Measurements from ENCODE around the gene SDR42E2.

Gene SDR42E2

DNA sequence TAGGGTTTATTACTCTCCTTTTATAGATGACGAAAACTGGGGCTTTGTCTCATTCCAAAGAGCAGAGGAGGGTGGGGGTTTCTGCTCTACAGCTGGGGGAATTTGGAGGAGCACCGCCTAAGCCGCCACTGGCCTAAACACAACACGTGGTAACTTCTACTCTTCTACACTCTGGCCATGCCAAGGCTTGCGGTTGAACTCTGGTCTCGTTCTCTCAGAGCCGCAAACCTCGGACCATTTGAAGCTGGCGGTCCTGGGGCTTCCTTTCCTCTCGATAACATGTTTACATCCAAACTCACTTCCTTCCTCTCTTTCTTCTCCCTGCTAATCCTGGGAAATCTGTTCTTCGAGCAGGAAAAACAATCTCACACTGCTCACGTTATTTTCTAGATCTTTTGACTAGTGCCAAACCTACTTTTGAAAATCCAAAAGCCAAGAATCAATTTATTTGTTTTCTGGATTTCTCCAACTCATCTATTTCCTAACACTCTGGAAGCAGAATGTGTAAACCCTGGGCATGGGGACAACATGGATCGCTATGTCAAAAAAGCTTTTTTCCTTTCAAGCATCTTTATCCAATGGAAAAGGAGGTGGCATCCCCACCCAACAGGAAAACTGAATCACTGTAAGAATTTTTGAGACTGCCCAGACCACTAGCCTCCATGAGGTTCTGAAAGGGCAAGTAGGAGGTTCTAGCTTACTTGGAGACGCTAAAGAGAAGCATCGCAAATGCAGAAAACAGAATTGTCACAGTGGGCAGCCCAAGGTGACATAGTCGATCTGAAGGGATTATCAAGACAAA lies 30.2 kb downstream of the SDR42E2 start:
- peak in 2 of 3 experiments; percentile 30 to 67 for DNase-seq

DNA sequence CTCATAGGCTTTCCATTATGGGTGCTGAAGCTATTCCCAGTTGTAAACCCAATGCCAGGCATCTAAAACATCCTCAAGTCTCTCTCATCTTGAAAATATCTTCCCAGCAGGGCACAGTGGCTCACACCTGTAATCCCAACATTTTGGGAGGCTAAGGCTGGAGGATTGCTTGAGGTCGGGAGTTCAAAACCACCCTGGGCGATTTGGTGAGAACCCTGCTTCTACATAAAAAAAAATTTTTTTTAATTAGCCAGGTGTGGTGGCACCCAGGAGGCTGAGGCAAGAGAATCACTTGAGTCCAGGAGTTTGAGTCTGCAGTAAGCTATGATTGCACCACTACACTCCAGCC lies 30.7 kb downstream of the SDR42E2 start:
- DNase-seq = no peak

DNA sequence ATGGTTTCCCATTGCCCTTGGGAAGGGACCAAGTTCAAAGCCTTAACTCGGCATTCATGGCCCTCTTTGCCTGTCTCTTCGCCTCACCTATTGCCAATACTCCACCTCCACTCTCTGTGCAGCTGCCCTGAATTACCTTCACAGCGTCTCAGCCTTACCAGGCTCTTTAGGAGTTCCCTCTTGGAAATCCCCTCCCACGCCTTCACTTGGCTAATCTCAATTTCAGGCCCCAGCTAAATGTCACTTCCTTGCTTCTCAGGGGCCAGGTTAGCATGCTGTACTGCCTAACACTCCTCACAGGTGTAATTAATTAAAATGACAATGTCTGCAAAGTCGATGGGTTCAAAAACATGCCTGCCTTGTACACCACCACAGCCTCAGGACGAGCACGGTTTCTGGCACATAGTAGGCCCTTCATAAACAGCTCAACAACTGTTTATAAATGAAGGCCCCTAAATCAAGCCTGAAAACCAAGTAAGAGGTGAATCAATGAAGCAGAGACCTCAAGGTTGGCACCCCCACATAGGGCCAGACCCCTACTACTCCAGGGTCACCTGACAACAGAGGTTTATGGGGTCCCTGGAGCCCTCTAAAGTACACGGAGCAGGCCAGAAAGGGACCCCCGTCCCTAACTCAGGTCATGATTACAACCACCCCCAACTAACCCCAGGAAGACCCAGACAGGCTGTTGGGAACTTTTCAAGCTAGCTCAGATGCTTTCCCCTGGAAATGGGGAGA lies 32.6 kb downstream of the SDR42E2 start:
- no peak for DNase-seq

DNA sequence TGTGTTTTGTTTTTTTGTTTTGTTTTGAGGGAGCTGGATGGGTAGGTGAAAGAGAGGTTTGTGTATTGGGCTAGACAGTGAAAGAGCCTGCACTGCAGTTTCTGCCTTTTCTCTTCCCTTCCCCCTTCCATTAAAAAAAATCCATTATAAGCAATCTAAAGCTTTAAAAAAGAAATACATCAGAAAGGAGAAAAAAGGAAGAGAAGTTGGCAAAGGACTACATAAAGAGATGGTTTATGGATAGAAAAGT lies 33.1 kb downstream of the SDR42E2 start:
- DNase-seq = no peak

DNA sequence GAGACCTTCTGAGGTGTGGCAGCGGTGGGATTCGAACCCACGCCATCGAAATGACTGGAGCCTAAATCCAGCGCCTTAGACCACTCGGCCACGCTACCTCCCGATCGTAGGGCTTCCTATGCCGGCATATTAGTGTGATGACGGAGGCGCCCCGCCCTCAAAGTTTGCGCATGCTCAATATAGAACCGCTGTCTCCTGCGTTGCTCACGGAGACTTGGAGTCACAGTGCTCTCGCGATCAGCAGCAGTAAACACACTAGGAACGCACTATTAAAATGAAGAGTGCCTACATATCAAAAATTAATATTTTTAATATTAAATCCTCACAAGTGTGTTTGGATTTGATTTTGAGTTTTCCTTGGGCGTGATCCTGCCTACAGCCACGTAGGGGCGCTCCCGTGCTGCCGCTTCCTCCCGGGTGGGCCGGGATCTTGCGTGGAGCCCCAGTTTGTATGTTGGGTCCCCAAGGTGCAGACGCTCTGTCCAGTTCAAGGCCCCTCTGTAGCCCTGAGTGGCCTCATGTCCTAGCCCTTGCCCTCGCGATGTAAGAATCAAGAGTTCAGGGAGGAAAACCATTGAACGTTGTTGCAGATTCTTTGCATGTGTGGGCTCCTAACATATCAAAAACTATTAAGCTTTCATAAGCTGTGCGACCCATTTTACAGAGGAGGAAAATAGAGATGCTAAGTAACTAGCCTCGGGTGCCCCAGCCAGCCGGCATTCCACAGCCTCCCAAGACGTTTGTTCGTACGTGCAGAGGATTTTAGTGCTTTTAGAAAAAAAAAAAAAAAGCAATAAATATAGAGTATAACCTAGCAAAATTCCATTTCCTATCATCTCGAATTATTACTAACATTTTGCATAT lies 33.6 kb downstream of the SDR42E2 start:
- DNase-seq = peak; percentile 85 to 96 (median 88)

DNA sequence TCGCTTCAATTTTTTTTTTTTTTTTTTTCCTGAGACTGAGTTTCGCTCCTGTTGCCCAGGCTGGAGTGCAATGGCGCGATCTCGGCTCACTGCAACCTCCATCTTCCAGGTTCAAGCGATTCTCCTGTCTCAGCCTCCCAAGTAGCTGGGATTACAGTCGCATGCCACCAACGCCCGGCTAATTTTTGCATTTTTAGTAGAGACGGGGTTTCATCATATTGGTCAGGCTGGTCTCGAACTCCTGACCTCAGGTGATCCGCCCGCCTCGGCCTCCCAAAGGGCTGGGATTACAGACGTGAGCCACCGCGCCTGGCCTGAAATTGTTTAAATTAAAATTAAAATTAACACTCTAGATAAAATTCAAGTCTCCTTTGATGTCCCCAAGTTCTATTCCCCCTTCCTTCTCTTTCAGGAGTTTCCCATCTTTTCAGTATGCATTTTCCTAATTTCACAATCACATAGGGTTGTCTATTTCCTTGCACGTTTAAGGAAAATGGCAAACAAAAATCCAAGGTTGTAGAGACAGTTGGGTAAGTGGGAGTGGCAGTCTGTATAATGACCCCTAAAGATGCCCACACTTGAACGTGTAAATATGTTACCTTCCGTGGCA lies 34.4 kb downstream of the SDR42E2 start:
- peak in 1 of 3 experiments; percentile 8 for DNase-seq

DNA sequence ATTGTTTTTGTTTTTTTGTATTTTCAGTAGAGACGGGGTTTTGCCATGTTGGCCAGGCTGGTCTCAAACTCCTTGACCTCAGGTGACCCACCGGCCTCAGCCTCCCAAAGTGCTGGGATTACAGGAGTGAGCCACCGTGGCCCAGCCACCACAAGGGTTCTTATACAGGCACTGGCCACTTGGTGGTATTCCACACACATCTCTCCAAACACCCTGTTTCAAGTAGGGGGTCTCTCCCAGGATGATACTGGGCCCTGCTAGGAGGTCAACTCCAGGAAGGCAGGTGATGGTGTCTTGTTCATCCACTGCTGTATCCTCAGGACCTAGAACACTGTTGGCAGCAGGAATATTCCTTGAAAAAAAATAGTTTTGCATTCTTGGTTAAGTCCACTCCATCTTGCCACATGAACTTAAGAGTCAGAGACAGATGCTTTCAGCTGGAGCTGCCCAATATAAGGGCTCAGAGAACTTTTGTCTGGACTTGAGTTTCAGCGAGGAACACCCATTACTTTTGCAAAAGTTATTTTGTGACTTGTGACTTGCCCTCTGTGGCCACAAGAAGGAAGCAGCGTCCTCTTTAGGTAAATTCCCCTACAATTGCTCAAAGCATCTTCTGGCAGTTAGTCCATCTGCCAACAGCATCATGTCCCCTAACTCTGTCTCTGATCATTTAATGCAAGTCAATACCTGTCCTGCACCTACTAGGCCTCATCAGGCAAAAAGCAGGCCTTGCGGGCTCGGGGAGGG lies 36.4 kb downstream of the SDR42E2 start:
- DNase-seq = no peak

DNA sequence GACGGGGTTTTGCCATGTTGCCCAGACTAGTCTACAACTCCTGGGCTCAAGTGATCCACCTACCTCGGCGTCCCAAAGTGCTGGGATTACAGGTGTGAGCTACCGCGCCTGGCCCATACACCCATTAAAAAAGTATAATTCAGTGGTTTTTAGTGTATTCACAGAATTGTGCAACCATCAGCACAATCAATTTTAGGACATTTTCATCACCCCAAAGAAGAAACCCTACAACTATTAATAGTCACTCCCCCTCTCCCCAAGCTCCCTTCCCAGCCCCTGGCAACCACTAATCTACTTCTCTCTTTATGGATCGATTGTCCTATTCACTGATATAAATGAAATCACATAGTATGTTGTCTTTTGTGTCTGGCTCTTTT lies 39.9 kb downstream of the SDR42E2 start:
- no peak for DNase-seq

DNA sequence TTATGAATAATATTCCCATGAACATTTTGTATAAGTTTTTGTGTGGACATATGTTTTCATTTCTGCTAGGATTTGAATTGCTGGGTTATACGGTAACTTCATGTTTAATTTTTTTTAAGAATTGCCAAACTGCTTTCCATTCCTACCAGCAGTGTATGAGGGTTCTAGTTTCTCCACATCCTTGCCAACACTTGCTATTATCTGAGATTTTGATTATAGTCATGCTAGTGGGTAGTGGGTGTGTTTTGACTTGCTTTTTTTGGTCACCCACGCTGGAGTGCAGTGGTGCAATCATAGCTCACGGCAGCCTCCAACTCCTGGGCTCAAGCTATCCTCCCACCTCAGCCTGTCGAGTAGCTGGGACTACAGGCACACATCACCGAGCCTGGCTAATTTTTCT lies 40.8 kb downstream of the SDR42E2 start:
- no peak for DNase-seq

DNA sequence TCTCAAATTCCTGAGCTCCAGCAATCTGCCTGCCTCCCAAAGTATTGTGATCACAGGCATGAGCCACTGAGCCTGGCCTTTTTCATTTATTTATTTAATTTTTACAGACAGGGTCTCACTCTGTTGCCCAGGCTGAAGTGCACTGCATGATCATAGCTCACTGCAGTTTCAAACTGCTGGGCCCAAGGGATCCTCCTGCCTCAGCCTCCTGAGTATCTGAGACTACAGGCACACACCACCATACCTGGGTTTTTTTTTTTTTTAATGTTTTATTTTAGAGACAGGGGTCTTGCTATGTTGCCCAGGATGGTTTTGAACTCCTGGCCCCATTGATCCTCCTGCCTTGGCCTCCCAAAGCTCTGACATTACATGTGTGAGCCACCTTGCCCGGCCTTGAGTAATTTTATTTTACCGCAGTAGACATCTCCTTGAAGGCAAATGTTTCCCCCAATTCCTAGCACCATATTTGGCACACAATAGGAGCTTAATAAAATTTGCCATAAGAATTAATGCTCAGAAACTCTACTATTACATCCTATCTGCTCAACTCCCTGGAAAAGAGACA lies 41.9 kb downstream of the SDR42E2 start:
- no peak for DNase-seq

DNA sequence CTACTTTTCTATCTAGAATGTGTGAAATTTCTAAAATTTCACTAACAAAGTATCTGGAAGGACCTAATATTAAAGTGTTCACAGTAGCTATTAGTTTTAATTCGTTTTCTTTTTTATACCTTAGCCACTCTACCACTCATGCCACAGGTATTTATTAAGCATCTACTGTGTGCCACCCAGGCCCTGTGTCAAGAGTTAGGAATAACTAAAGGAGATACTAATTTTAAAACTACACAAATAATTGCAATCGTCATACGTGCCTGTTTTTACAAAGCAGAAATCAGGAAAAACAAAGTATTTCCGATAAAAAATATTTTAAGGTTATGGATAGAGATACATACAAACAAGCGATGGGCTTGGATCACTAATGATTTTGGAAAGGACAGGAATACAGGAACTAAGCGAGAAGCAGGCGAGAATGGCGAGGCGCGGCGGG lies 43.3 kb downstream of the SDR42E2 start:
- no peak for DNase-seq

DNA sequence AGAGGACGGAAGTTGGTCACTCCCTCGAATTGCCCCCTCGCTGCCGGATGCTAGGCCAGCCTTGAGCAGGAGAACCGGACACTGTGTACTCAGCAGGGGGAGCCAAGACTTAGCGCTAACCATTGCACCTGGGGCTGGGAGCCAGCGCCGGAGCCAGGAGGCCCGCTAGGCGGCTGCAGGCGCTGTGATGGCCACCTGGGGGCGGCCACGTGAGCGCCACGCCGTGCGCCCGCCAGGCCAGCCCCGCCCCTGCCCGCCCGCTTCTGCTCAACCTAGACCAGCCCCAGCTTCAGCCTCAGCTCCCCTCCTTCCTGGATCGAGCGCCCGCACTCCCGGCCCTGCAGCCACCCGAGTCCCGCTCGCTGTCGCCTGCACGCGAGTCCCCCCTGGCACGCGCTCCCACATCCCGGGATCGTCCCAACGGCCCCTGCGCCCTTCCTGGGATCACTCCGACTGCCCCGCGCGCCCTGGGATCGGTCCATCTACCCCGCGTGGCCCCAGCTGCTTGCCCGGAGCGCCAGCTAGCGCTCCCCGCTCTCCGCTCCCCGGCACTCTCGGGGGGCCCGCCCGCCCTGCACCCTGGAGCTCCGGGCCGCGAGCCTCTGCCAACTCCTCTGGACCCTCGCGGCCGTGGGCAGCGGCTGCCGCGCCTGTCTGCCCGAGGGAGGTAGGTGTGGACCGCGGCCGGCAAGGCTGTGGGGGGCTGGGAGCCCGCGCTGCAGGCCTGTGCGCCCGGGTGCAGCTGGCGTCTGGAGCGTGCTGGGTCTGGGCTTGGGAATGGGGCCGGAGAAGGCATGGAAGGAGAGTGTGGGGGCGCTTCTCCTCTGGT lies 43.9 kb downstream of the SDR42E2 start, which contains the start of gene EEF2K:
TSS of gene EEF2K (plus strand) at position 266 of the 829 bp plus-strand sequence. CDS start 19,452 bp downstream, outside the sequence.
- peak; percentile 76 to 95 (median 93) for DNase-seq

DNA sequence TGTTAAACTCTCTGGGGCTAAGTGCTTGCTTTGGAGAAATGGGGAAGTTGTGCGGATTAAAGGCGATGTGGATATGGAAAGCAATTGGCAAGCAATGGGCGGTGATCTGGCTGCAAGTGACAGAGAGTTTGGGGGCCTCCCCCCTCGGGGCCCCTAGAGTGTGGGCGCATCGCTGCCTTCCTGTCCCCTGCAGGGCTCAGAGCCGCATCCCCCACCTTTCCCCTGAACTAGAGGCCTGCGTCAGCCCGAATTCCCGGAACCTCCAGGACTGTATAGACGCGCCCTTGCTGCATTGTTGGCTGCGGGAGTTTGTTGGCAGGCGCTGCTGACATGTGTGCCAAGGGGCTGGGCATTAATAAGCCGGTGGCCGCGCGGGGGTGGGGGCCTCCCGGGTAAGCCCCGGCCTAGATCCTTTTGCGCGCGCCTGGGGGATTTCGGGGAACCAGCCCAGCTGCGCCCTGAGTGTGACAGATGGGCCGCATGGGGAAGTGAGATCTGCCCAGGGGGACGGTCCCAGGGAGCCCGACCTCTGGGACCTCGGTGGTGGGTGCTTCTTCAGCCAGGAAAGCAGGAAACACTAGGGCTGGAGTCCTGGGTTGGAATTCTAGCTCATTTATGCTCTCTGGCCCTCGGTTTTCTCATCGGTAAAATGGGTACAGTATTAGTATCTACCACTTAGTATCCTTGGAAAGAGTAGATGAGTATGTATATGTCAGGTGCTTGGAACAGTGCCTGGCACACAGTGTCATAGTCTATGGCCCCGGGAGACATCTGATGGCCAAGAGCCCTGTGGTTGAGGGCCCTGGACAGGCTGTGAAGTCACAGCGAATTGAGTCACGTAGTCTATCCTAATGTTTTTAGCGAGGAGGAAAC lies 44.8 kb downstream of the SDR42E2 start:
- peak in 2 of 3 experiments; percentile 64 to 70 for DNase-seq

DNA sequence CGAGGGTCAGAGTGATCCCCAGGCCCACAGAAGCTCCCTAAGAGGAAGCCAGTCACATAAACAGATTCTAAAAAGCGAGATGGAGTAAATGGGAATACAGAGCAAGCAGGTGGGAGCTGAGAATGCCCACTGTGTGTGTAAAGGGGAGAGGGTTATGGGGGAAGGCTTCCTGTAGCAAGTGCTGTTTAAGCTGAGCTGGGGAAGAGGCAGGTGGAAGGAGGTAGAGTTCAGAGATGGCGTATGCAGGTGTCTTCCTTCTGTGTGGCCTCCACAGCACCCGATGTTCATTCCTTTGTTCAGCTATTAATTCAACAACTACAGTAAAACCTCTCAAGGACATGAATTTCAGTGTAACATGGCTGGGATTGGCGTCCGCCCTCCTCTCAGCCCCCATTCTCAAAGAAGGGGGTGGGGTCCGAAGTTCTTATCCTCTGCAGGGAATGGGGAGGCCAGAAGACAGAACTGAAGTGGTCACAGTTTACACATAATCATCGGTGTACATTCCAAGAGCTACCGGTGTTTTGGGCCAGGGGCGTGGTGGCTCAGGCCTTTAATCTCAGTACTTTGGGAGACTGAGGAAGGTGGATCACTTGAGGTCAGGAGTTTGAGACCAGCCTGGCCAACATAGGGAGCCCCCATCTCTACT lies 45.5 kb downstream of the SDR42E2 start:
- no peak for DNase-seq

DNA sequence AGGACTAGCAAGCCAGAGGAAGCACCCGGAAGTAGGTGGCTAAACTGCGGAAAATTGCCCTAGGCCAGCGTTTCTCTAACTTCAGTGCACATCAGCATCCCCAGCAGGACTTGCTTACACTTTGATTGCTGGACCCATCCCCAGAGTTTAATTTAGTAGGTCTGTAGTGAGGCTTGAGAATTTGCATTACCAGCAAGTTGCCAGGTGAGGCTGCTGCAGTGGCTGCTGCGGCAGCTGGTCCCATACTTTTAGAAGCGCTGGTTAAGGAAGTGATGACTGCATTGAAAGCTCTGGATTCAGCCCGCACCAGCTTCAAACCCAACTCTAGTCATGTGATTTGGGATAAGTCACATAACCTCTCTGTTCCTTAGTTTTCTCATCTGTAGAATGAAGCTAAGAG lies 48.0 kb downstream of the SDR42E2 start:
- DNase-seq = no peak

DNA sequence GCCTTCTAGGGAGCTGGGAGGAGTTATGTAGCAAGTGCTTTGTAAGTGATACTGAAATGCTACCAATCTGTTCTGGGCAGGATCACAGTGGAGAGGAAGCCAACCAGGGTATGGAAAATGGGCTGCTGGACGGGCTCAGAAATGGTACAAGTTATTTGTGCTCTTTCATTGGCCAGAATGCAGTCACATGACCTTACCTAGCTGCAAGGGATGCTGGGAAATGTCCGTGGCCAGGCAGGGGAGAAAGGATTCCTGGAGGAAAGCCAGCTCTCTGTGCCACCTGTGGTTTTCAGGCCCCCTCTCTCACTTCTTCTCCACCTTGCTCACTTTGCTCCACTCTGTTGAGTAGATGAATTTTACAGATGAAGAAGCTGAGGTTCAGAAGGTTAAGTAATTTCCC lies 48.5 kb downstream of the SDR42E2 start:
- DNase-seq = no peak

DNA sequence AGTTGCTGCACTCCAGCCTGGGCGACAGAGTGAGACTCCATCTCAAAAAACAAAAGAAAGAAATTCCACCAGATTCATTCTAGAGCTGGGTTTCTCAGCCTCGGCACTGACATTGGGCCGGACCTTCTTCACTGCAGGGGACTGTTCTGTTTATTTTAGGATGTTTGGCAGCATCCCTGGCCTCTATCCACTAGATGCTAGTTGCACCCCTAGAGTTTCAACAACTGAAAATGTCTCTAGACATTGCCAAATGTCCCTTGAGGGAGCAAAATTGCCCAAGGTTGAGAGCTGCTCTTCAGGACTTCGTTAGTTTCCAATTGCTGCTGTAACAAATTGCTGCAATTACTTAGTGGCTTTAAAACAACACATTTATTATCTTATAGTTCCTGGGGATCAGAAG lies 50.9 kb downstream of the SDR42E2 start:
- no peak for DNase-seq

DNA sequence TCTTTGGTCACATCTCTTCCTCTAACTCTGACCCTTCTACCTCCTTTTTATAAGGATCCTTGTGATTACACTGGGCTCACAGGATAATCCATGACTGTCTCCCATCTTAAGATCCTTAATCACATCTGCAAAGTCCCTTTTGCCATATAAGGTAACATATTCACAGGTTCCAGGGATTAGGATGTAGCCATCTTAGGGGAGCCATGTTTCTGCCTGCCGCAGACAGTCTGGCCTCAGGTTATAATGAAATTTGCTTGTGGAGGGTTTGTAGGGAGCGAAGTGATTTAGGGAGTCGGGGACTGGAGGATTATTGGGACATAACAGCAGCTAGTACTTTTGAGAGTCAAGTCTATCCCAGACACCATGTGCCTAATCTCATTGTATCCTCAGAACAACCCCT lies 51.5 kb downstream of the SDR42E2 start:
- no peak for DNase-seq

DNA sequence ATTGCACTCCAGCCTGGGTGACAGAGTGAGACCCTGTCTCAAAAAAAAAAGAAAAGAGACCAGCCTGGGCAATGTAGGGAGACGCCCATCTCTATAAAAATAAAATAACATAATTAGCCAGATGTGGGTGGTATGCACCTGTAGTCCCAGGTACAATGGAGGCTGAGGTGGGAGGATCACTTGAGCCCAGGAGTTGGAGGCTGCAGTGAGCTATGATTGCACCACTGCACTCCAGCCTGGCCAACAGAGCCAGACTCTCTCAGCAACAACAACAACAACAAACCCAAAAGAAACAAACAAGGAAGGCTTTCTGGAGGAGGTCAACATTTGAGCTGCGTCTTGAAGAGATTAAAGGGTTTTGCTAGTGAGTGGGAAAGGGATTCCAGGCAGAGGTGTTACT lies 52.1 kb downstream of the SDR42E2 start:
- no peak for DNase-seq

DNA sequence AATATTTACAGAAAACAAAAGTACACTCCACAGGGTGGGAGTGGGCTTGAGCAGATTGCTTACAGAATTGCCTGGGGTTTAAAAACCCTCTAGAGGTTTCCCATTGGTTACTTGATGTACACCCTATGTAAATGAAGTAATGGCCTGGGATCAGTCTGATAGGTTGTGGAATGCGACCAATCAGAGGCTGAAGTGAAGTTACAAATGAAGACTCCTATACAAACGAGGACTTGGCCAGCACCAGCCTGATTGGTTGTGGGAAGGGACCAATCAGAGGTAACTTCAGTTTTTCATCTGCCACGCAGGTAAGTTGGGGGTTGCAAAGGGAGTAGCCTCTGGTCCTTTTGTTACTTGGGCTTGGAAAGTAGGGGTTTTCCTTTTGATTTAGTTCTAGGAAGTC lies 52.6 kb downstream of the SDR42E2 start:
- DNase-seq = no peak

Measured in NCI-H1417 (cell line).